Adrenal gland (tissue), 12 donors: Measurements from ENCODE around the gene IL18R1. TPM values are rescaled to one million over a fixed set of nuclear protein-coding genes. Genes with fewer than 3 reads are reported as not detected.

Experiments used
- DNase-seq, 7 donors: peaks; one replicate each; pipeline ENCODE4 v3.0.0-alpha.2; 2019 to 2020
- H3K27ac ChIP-seq, 5 donors: fragments of 200-600 bp; sonication (generic) in 4 of 5; 1 replicate in 3 of 5; 2 replicates in 2 of 5; pipeline versions ENCODE4 v1.5.1 to v1.8.0; 2016 to 2020; ENCODE audit warnings: mild to moderate bottlenecking in 1 of 5
- H3K27me3 ChIP-seq: fragments of 200-600 bp; 2 replicates; pipeline ENCODE4 v1.8.0; 2021
- H3K36me3 ChIP-seq, 2 donors: fragments of 200-600 bp; replicated peaks in 1 of 2; 1 replicate in 1 of 2; 2 replicates in 1 of 2; pipeline versions ENCODE4 v1.5.1 to v1.8.0; 2018 to 2022
- H3K4me1 ChIP-seq, 2 donors: fragments of 200-600 bp; replicated peaks in 1 of 2; 1 replicate in 1 of 2; 2 replicates in 1 of 2; pipeline versions ENCODE4 v1.5.1 to v1.8.0; 2018 to 2021
- H3K4me3 ChIP-seq, 4 donors: fragments of 200-600 bp; sonication (generic) in 3 of 4; one replicate each; pipeline ENCODE4 v1.5.1; 2016 to 2018
- H3K9me3 ChIP-seq, 3 donors: fragments of 200-600 bp; sonication (generic) in 1 of 3; replicated peaks in 1 of 3; 1 replicate in 2 of 3; 2 replicates in 1 of 3; pipeline versions ENCODE4 v1.5.1 to v1.8.0; 2016 to 2021
- CTCF ChIP-seq, 6 experiments: fragments of 450-650 bp in 4 of 6; fragments of 200-600 bp in 2 of 6; sonication (generic) in 1 of 6; IDR thresholded peaks; 1 replicate in 5 of 6; 2 replicates in 1 of 6; pipeline versions ENCODE4 v1.5.1 to v1.8.0; 2016 to 2021; ENCODE audit warnings: antibody characterized with exemption in 6 of 6, mild to moderate bottlenecking in 2 of 6, moderate library complexity in 1 of 6
- POLR2A ChIP-seq, 2 donors: fragments of 450-650 bp; IDR thresholded peaks; one replicate each; pipeline ENCODE4 v1.6.1; 2017; ENCODE audit warnings: antibody characterized with exemption in 2 of 2, mild to moderate bottlenecking in 2 of 2, moderate library complexity in 1 of 2
- whole genome bisulfite sequencing, 4 donors: extraction: QIAGEN DNeasy Blood & Tissue Kit in 2 of 4; methylation state at CpG; one replicate each; pipeline versions ENCODE4 v1.1.5 to v1.1.7; 2013 to 2017; 5-methylcytosine and 5-hydroxymethylcytosine counted together
- intact Hi-C, 2 donors: fragments of 100-400 bp; cut with DNase I; formaldehyde crosslinking; loops; one replicate each; pipeline versions ENCODE4 v1.14.1 to v1.15.0; 2022 to 2023
- polyA plus RNA-seq, 3 donors: library from polyadenylated mRNA; stranded (reverse); fragments of 200-250 nt in 2 of 3; fragments of 350-450 nt in 1 of 3; fragmentation: Illumina TruSeq in 1 of 3; extraction: RNeasy Lipid Tissue Mini Kit (QIAGEN cat#74804) in 1 of 3; gene quantifications; one replicate each; pipeline ENCODE4 v1.2.3, GENCODE V29; 2013 to 2014
- total RNA-seq, 9 donors: library from RNA; depleted of rRNA in 4 of 9; stranded (reverse); fragments of >200 nt in 4 of 9; fragments of 120-200 nt in 1 of 9; fragmentation: NEBNext Ultra II Directional in 1 of 9; extraction: Animal tissue kit (Norgen Biotek cat#: 25700) in 1 of 9; gene quantifications; one replicate each; pipeline versions ENCODE4 v1.1.0 to v1.2.4, GENCODE V29; 2013 to 2023
- donor health status: healthy with polysubstance abuse.
- donor health status: Bipolar disorder and iron deficiency.
- donor health status: DM: yes; HTN: yes; CAD: no.
- donor health status: DM: no; HTN: no; CAD: no.
- donor health status: DM: no; HTN: no; CAD: no.
- donor health status: DM: yes; HTN: yes; CAD: no.

IL18R1 gene
- total and polyA plus RNA-seq, 12 donors, result 1.2 to 5.5 (median 3.9) TPM

- Histone ChIP-seq H3K27me3 (no peaks in the 10 kb centered on the region), H3K9me3 (no peaks in the 10 kb centered on the region), H3K4me3 (no peak overlapping the region), H3K27ac (no peak overlapping the region), H3K36me3 (no peaks in the 10 kb centered on the region), H3K4me1 (no peaks in the 10 kb centered on the region)
- DNase-seq, result no peak
- TF ChIP-seq POLR2A (IDR thresholded peaks at IDR 0.05) (no peak), CTCF (IDR thresholded peaks at IDR 0.05) (no peak)
- intact Hi-C loops, result no loop called here
- WGBS, 4 donors, result 94 to 99% (median 96%) methylated on average over 2 of the region's 2 CpGs
These were observed 83.0 kb downstream of the IL18R1 start for GRCh38 chr2:102438578-102438977.

- no peaks in the 10 kb centered on the region for H3K4me1 ChIP-seq
- WGBS, 4 donors, result 48 to 59% (median 52%) methylated on average over 6 of the region's 6 CpGs
- no peaks in the 10 kb centered on the region for H3K36me3 ChIP-seq
- no peaks in the 10 kb centered on the region for H3K27me3 ChIP-seq
- H3K4me3 ChIP-seq, result no peak overlapping the region
- DNase-seq, result no peak
- H3K27ac ChIP-seq, result no peak overlapping the region
- intact Hi-C loops, result no loop called here
- no peaks in the 10 kb centered on the region for H3K9me3 ChIP-seq
- no peak for TF ChIP-seq POLR2A (IDR thresholded peaks at IDR 0.05)
- TF ChIP-seq CTCF (IDR thresholded peaks at IDR 0.05), result no peak
These were observed 83.6 kb downstream of the IL18R1 start for GRCh38 chr2:102439065-102439695.

- TF ChIP-seq POLR2A (IDR thresholded peaks at IDR 0.05) (no peak), CTCF (IDR thresholded peaks at IDR 0.05) (peak; percentile 50 to 69 (median 64))
- H3K9me3 ChIP-seq, result no peaks in the 10 kb centered on the region
- intact Hi-C loops, result loop anchor here in 1 of 2 donors (10.0 kb wide), 2 partner anchors 198 to 568 kb away; no protein-coding TSS in a partner anchor
- H3K36me3 ChIP-seq, result no peaks in the 10 kb centered on the region
- no peaks in the 10 kb centered on the region for H3K27me3 ChIP-seq
- no peak overlapping the region for H3K4me3 ChIP-seq
- no peaks in the 10 kb centered on the region for H3K4me1 ChIP-seq
- WGBS, 4 donors, result 25 to 29% (median 26%) methylated on average over 13 of the region's 13 CpGs
- DNase-seq, result peak in 3 of 7 donors; percentile 33 to 56 (median 36)
- no peak overlapping the region for H3K27ac ChIP-seq
These were observed 87.6 kb downstream of the IL18R1 start for GRCh38 chr2:102442967-102443828.

GRCh38 chr2:102444233-102444632 is 88.6 kb downstream of the IL18R1 start:
- 78 to 95% (median 83%) methylated on average over 3 of the region's 3 CpGs for WGBS, 4 donors
- DNase-seq, result no peak
- intact Hi-C loops, result loop anchor here in 1 of 2 donors (10.0 kb wide), 2 partner anchors 199 to 569 kb away; no protein-coding TSS in a partner anchor
- H3K27me3 ChIP-seq, result no peaks in the 10 kb centered on the region
- H3K27ac ChIP-seq, result no peak overlapping the region
- no peaks in the 10 kb centered on the region for H3K36me3 ChIP-seq
- no peak overlapping the region for H3K4me3 ChIP-seq
- TF ChIP-seq POLR2A (IDR thresholded peaks at IDR 0.05) (no peak), CTCF (IDR thresholded peaks at IDR 0.05) (no peak)
- no peaks in the 10 kb centered on the region for H3K4me1 ChIP-seq
- no peaks in the 10 kb centered on the region for H3K9me3 ChIP-seq
